HG03469 (cell line): Measurements from ENCODE around the gene ATF6.

Source experiments
- ATAC-seq: cut with Tn5 transposase; IDR thresholded peaks from one replicate; pipeline ENCODE4 v1.9.1; 2021; ENCODE audit warnings: mild to moderate bottlenecking, moderate library complexity, moderate number of reproducible peaks; ENCODE audit not compliant: unreplicated experiment

Gene ATF6

DNA sequence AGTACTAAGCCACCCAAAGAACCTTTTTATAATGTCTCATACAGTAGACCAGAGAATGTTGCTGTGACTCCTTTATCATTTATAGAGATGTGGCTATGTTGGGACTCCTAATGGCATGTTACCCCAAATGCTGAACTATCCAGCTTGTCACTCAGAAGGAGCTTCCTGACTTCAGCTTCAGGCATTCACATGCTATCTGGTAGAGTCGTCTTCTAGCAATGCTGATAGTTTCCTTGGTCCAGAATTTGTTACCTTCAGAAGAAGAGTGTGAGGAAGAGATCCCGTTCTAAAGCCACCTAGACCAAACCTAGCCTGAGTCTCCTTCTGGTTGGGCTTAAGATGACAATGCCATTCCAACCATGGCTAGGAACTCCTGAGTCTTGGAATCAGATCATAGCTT is 189.5 kb downstream of the ATF6 start:
- no peak for ATAC-seq

DNA sequence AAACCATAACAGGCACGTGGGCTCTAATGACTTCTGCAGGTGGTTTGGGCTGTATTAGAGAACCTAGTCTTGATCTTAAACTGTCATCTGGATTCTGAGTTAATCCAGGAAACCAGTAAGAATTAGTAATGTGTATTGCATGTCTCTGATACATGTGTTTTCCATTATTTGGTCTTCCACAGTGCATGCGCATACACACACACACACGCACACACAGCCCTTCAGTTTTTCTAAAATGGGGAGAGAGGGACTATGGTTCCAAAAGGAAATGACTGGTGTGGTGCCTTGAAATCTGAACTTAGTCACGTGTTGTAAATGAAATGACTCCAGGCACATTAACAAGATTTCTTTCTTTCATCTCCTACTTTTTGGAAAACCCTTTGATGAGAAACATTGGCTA is 190.0 kb downstream of the ATF6 start:
- no peak for ATAC-seq

DNA sequence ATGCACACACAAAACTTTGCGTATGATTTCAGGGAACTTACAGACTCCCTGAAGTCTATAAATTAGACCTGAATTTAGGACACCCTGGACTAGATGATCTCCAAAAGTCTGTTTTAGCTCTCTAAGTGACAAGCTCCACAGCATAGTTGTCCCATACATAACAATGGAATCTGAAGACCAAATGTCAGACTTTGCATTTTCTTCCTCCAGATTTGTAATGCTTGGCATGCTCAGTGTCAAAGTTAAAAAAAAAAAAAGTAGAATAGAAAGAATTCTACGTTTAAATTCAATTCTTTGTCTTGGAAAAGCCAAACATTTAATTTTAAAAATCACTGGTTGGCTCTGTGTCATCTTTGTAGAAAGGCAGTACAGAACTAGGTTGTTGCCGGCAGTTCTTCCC is 190.8 kb downstream of the ATF6 start:
- ATAC-seq, result no peak

DNA sequence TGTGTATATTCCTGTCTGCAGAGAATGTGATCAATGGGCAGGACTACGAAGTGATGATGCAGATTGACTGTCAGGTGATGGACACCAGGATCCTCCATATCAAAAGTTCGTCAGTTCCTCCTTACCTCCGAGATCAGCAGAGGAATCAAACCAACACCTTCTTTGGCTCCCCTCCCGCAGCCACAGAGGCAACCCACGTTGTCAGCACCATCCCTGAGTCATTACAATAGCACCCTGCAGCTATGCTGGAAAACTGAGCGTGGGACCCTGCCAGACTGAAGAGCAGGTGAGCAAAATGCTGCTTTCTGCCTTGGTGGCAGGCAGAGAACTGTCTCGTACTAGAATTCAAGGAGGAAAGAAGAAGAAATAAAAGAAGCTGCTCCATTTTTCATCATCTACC is 192.3 kb downstream of the ATF6 start:
- ATAC-seq, result no peak

- peak; percentile 84 for ATAC-seq
Observed at GRCh38 chr1:161962091-161962887, 196.2 kb downstream of the ATF6 start.

- ATAC-seq, result no peak
Observed at GRCh38 chr1:161966067-161966466, 199.9 kb downstream of the ATF6 start.

DNA sequence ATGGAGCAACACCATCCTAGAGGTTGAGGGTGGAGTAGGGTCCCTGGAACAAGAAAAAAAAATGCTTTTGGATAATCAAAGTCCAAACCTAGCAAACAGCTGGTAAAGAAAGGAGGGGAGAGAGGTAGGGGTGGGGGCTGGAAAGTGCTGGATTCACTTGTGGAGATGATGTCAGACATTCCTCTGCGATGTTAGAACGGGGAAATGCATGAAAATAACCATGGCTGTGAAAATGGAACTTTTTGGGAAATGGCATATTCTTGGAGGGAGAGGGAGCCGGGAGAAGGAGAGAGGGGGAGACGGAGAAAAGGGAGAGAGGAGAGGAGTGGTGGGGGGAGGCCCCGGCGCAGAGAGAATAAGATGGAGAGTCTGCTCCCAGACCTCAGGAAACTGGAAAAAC is 203.9 kb downstream of the ATF6 start:
- ATAC-seq, result no peak

DNA sequence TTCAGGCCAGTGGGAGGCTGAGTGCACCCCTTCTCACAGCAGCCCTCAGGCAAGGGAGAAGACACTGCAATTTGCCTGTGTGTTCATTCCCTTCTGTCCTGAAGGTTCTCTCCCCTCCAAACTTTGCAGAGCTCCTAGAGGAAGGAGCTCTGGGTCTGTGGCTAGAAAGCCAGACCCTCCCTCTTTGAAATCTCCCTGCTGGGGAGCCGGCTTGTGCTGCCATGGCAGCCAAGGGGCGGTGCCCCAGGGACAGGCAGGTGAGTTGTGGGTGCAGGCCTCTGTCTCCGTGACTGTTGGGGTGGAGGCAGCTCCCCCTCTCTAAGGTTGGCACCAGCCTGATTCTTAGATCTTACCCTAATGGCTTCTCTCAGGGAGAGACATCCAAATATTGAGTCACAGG is 204.5 kb downstream of the ATF6 start:
- no peak for ATAC-seq

- no peak for ATAC-seq
Observed at GRCh38 chr1:161972828-161973227, 206.7 kb downstream of the ATF6 start.

DNA sequence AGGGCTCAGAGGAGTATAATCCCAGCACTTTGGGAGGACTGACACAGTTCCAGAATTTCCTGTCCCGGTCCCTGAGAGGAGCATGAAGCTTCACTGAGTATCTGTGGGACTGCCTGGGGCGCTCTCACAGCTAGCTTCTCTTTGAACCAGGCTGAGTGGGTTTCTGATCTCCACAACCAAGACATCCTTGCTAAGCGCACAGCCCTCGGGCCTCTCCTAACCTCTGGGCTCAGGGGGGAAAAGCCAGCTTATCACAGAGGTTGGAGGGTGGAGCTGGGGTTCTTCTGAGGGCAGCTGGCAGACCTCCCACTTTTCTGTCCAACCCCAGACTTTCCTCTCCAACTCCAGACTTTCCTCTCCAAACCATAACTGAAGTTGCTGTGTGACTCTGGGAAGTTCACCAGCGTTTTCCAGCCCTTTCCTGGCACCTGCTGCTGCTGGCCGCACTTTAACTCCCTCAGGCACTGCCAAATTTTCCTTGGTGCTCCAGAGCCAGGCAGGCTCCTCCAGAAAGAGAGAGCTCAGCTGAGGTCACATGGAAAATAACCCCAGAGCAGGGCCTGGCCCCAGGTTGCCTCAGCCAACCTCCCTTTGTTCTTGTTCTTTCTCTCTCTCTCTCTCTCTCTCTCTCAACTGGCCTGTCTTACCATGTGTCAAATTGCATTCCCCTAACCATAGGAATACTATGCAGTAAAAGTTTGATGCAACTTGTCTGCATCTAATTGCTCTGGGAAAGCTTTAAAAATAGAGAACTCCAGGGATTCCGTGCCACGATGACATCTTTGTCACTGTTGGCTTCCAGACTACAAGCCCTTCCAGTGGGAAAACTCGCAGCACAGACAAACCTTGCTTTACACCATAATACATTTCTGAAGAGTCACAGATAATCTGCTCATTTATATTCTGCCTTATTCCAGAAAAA is 208.1 kb downstream of the ATF6 start:
- no peak for ATAC-seq

DNA sequence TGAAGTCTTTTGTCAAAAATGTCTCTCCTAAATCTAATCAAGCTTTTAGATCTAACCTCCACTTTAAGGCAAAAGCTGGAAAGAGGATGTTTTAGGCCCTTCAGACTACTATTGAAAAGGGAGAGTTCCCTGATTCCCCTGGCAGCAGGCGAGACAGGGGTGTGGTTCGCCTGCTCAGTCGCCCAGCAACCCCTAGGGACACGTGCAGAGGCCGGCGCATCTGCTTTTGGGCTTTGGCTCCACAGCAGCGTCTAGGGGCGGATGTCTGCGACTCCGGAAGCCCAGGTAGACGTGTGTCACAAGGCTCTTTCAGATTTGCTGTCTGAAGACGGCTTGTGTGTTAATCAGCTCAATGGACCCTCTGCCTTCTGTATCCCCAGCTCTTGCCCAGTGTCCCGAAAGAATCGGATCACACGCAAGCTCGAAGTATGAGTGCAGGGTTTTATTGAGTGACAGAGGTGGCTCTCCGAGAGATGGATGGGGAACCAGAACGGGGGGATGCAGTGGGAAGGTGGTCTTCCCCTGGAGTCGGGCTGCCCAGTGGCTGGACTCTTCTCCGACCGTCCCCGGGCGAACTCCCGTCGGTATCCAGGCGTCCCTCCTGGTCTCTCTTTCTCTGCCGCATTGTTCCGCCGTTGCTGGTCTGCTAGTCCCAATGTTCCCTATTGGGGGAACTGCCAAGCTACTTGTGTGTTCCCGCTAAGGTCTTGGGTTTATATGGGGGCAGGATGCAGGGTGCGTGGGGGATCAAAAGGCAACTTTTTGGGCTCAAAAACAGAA is 212.1 kb downstream of the ATF6 start:
- ATAC-seq, result no peak

GRCh38 chr1:161981126-161981525 is 215.0 kb downstream of the ATF6 start:
- ATAC-seq, result no peak

- no peak for ATAC-seq
Observed at GRCh38 chr1:161981735-161982506, 215.8 kb downstream of the ATF6 start.

- no peak for ATAC-seq
Observed at GRCh38 chr1:161982507-161982895, 216.4 kb downstream of the ATF6 start.

GRCh38 chr1:161982917-161983316 is 216.8 kb downstream of the ATF6 start:
- ATAC-seq, result no peak

DNA sequence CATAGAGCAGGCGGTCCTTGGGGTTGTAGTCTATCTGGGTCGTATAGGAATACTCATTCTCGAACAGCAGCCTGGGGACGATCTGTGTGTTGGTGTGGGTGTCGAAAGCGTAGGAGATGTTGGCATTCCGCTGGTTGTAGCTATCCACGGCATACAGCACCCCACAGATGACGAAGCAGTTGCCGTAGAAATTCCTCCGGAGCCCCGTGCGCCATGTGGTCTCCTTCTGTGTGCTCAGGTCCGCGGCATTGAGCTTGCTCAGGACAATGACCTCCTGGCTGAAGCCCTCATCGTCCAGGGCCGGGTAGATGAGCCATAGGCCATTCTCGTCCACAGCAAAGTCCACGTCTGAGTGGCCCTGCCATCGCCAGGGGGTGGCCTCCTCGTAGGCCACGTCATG is 217.6 kb downstream of the ATF6 start:
- ATAC-seq, result no peak

GRCh38 chr1:161985301-161985822 is 219.2 kb downstream of the ATF6 start:
- ATAC-seq, result no peak

- ATAC-seq, result no peak
Observed at GRCh38 chr1:161986328-161986727, 220.2 kb downstream of the ATF6 start.

DNA sequence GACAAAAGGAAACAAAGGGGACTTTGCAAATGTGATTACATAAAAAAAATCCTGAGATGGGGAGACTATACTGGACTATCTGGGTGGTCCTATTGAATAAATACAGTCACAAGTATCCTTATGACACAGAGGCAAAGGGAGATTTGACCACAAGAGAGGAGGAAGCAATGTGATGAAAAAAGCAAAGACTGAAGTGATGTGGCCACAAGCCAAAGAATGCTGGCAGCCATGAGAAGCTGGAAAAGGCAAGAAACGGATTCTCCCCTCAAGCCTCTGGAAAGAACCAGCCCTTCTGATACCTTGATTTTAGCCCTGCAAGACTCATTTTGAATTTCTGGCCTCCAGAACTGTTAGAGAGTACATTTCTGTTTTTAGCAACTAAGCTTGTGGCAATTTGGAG is 221.2 kb downstream of the ATF6 start:
- ATAC-seq, result no peak

GRCh38 chr1:161987872-161988271 is 221.8 kb downstream of the ATF6 start:
- ATAC-seq, result no peak
